K562 (cell line): ENCODE results near the gene ZNRD2. TPM values are rescaled to one million over a fixed set of nuclear protein-coding genes. Genes with fewer than 3 reads are reported as not detected.
A peak's percentile ranks its signal among the peaks of the same experiment; 100 is the strongest.

Source experiments
- ATAC-seq: fragments of 200-7000 bp; cut with Tn5 transposase; 3 replicates; pipeline ENCODE4 v1.9.1; 2020; ENCODE audit warnings: moderate library complexity
- BruUV-seq: library from RNA; stranded (reverse); fragments of 400-500 nt; replicated peaks from 2 replicates; lab custom pipeline; 2021; lab: Mats Ljungman, UMichigan
- CTCF ChIA-PET: fragments of 300-600 bp; formaldehyde crosslinking; extraction: SDS; loops from one replicate; lab custom pipeline; 2021; ENCODE audit warnings: low intra/inter-chr PET ratio; lab: Yijun Ruan, JAX
- POLR2A ChIA-PET: fragments of 300-600, 350-650 bp; sonication (Branson Sonifier 250); formaldehyde crosslinking; extraction: SDS; loops from one replicate; lab custom pipeline; 2021; ENCODE audit warnings: antibody characterized with exemption, inconsistent platforms; lab: Yijun Ruan, JAX
- DNase-seq, 4 experiments: peaks; one replicate each; pipeline versions ENCODE4 v3.0.0 to v3.0.0-alpha.2; 2011 to 2018; ENCODE audit warnings: low spot score in 3 of 4, mixed read lengths in 3 of 4; ENCODE audit errors: extremely low read depth in 1 of 4
- FAIRE-seq: peaks from 2 replicates; lab custom pipeline; 2011; peaks lifted over from hg19 to GRCh38; lab: Jason Lieb, UNC
- H2AFZ ChIP-seq: 2 replicates; pipeline ENCODE4 v1.6.0; 2011; ENCODE audit warnings: low read depth, low read length, control low read depth, inconsistent platforms
- H3K27ac ChIP-seq: fragments of 200-600 bp; 3 replicates; pipeline ENCODE4 v1.8.0; 2011; ENCODE audit warnings: low read depth, mild to moderate bottlenecking, control low read depth, inconsistent platforms, low read length, moderate library complexity, mixed read lengths; ENCODE audit errors: extremely low read depth
- H3K27me3 ChIP-seq, 2 experiments: fragments of 300-600 bp in 1 of 2; 2 replicates in 1 of 2; 3 replicates in 1 of 2; pipeline versions ENCODE4 v1.6.0 to v1.8.0; 2011; ENCODE audit warnings: inconsistent platforms in 2 of 2, low read length in 2 of 2, mild to moderate bottlenecking in 1 of 2, mixed read lengths in 1 of 2, moderate library complexity in 1 of 2; ENCODE audit not compliant: control insufficient read depth in 2 of 2, insufficient read depth in 2 of 2
- H3K36me3 ChIP-seq: fragments of 300-600 bp; 3 replicates; pipeline ENCODE4 v1.8.0; 2011; ENCODE audit warnings: mild to moderate bottlenecking, low read length, inconsistent platforms; ENCODE audit not compliant: control insufficient read depth, insufficient read depth
- H3K4me1 ChIP-seq, 2 experiments: fragments of 200-600 bp in 1 of 2; replicated peaks in 1 of 2; 2 replicates in 1 of 2; 3 replicates in 1 of 2; pipeline versions ENCODE4 v1.5.1 to v1.8.0; 2011; ENCODE audit warnings: inconsistent platforms in 2 of 2, low read length in 2 of 2, mild to moderate bottlenecking in 1 of 2, mixed read lengths in 1 of 2, moderate library complexity in 1 of 2; ENCODE audit not compliant: control insufficient read depth in 2 of 2, insufficient read depth in 2 of 2
- H3K4me2 ChIP-seq: 2 replicates; pipeline ENCODE4 v1.6.1; 2011; ENCODE audit warnings: low read length, control low read depth, inconsistent platforms, mixed read lengths; ENCODE audit not compliant: insufficient read depth
- H3K4me3 ChIP-seq: fragments of 200-600 bp; sonication (generic), shearing (Covaris generic); 2 replicates; pipeline ENCODE4 v1.5.1; 2016; ENCODE audit warnings: control low read depth, inconsistent platforms
- H3K79me2 ChIP-seq: fragments of 200-600 bp; 3 replicates; pipeline ENCODE4 v1.8.0; 2011; ENCODE audit warnings: low read length, inconsistent platforms; ENCODE audit not compliant: control insufficient read depth, insufficient read depth
- H3K9ac ChIP-seq, 2 experiments: 2 replicates each; pipeline versions ENCODE4 v1.6.0 to v1.6.1; 2011; ENCODE audit warnings: low read depth in 2 of 2, low read length in 2 of 2, control low read depth in 1 of 2, inconsistent platforms in 1 of 2, mild to moderate bottlenecking in 1 of 2, mixed read lengths in 1 of 2; ENCODE audit not compliant: insufficient read depth in 1 of 2
- H3K9me1 ChIP-seq: one replicate; pipeline ENCODE4 v1.6.0; 2011; ENCODE audit warnings: inconsistent platforms, mild to moderate bottlenecking, low read length, moderate library complexity; ENCODE audit not compliant: control insufficient read depth, insufficient read depth
- H3K9me3 ChIP-seq: replicated peaks from 2 replicates; pipeline ENCODE4 v1.5.1; 2011; ENCODE audit warnings: low read depth, low read length, inconsistent platforms; ENCODE audit not compliant: control insufficient read depth, insufficient read depth
- H4K20me1 ChIP-seq: replicated peaks from 2 replicates; pipeline ENCODE4 v1.6.1; 2011; ENCODE audit warnings: low read length, inconsistent platforms, mixed read lengths; ENCODE audit not compliant: control insufficient read depth, insufficient read depth
- PHF8 ChIP-seq: fragments of 200-600 bp; sonication (generic); IDR thresholded peaks from 2 replicates; pipeline ENCODE4 v1.6.1; 2012; ENCODE audit warnings: mixed run types, mild to moderate bottlenecking, inconsistent platforms, low read length, moderate library complexity, borderline replicate concordance
- POLR2G ChIP-seq: fragments of 200-400 bp; formaldehyde crosslinking; IDR thresholded peaks from 2 replicates; pipeline ENCODE4 v1.6.1; 2017; ENCODE audit warnings: low read depth, mild to moderate bottlenecking, antibody characterized with exemption, low read length, moderate library complexity
- RBFOX2 ChIP-seq: fragments of 200-400 bp; formaldehyde crosslinking; IDR thresholded peaks from 2 replicates; pipeline ENCODE4 v1.6.1; 2017; ENCODE audit warnings: low read depth, mild to moderate bottlenecking, low read length, moderate library complexity
- WGBS: fragments of 100-300 bp; shearing (Covaris generic); methylation state at CpG from one replicate; pipeline ENCODE4 v1.1.6; 2016; ENCODE audit warnings: low coverage, mixed read lengths; ENCODE audit not compliant: insufficient coverage; ENCODE audit errors: missing lambda C conversion rate; 5-methylcytosine and 5-hydroxymethylcytosine counted together
- in situ Hi-C: fragments of 300-500 bp; cut with MboI; formaldehyde crosslinking; loops from 4 replicates; pipeline ENCODE4 v1.15.0; 2018; ENCODE audit warnings: inconsistent platforms, mixed read lengths
- intact Hi-C: fragments of 100-400 bp; cut with micrococcal nuclease; formaldehyde crosslinking; loops from 2 replicates; pipeline ENCODE4 v1.14.2; 2022
- polyA plus RNA-seq, 8 experiments: library from polyadenylated mRNA; depleted of rRNA in 4 of 8; stranded (reverse) in 5 of 8; unstranded in 3 of 8; fragments of >200 nt; fragmentation: Nextera tagmentation in 2 of 8; fragmentation: Illumina TruSeq in 1 of 8; extraction: Ambion mirVana in 2 of 8; extraction: Trizol in 1 of 8; gene quantifications; 2 replicates each; pipeline versions ENCODE4 v1.2.1 to v1.2.3, GENCODE V29; 2011 to 2014; ENCODE audit warnings: inconsistent platforms in 1 of 8, missing spikeins in 1 of 8
- total RNA-seq, 7 experiments: library from RNA; depleted of rRNA in 6 of 7; stranded (reverse); fragments of >200 nt in 6 of 7; fragmentation: Illumina TruSeq in 2 of 7; extraction: Trizol in 2 of 7; gene quantifications; 2 replicates each; pipeline versions ENCODE4 v1.2.1 to v1.2.3, GENCODE V29; 2011 to 2021; ENCODE audit warnings: low replicate concordance in 1 of 7
- TF ChIP-seq, protein P1 (sequence below): fragments of 250-450 bp; sonication (Bioruptor Pico); IDR thresholded peaks from 2 replicates; pipeline ENCODE4 v1.8.0; 2022; ENCODE audit warnings: inconsistent platforms
- TF ChIP-seq, protein P2 (sequence below): fragments of 450-650 bp; IDR thresholded peaks from 2 replicates; pipeline ENCODE4 v1.6.1; 2016; ENCODE audit warnings: missing biosample characterization, missing genetic modification characterization

The ZNRD2 gene
- total and polyA plus RNA-seq, 9 of the 15 experiments (the other 6 are each of a cell fraction or from before 2014, with no cell fraction given) = 13.4 to 129 (median 60.4) TPM

GRCh38 chr11:65581928-65582327 lies 11.7 kb downstream of the ZNRD2 start:
- peak; percentile 51 for TF ChIP-seq POLR2G
- TF ChIP-seq, protein P1, sequence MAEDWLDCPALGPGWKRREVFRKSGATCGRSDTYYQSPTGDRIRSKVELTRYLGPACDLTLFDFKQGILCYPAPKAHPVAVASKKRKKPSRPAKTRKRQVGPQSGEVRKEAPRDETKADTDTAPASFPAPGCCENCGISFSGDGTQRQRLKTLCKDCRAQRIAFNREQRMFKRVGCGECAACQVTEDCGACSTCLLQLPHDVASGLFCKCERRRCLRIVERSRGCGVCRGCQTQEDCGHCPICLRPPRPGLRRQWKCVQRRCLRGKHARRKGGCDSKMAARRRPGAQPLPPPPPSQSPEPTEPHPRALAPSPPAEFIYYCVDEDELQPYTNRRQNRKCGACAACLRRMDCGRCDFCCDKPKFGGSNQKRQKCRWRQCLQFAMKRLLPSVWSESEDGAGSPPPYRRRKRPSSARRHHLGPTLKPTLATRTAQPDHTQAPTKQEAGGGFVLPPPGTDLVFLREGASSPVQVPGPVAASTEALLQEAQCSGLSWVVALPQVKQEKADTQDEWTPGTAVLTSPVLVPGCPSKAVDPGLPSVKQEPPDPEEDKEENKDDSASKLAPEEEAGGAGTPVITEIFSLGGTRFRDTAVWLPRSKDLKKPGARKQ (CRISPR knock-in tag) = no peak
- CTCF ChIA-PET = no interaction called here
- no peak for FAIRE-seq

DNA sequence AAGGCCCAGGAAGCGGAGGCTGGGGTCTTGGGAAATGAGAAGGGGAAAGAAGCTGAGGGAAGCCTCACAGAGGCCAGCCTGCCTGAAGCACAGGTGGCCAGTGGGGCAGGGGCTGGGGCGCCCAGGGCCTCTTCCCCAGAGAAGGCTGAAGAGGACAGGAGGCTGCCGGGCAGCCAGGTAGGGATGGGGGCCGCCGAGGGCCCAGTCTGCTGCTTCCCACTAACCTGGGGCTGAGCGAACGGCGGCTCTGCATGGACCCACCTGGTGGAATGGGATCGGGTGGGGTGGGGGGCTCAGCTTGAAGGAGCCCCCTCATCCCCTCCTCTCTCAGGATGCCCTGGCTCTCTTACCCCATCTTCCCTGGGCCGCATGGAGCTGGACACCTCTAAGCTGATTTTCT lies 13.3 kb downstream of the ZNRD2 start:
- in situ Hi-C loops (no loop called here), intact Hi-C loops (no loop called here)
- 89% methylated on average over 9 of the region's 10 CpGs for WGBS
- no peak overlapping the region for H3K9ac ChIP-seq
- peak; percentile 56; the same call in 1 of the 2 replicates for TF ChIP-seq POLR2G
- no peak for TF ChIP-seq PHF8
- TF ChIP-seq, protein P2, sequence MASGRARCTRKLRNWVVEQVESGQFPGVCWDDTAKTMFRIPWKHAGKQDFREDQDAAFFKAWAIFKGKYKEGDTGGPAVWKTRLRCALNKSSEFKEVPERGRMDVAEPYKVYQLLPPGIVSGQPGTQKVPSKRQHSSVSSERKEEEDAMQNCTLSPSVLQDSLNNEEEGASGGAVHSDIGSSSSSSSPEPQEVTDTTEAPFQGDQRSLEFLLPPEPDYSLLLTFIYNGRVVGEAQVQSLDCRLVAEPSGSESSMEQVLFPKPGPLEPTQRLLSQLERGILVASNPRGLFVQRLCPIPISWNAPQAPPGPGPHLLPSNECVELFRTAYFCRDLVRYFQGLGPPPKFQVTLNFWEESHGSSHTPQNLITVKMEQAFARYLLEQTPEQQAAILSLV (tag) = no peak
- TF ChIP-seq RBFOX2 = peak; percentile 66
- H3K4me3 ChIP-seq = no peak overlapping the region
- CTCF ChIA-PET = no interaction called here
- no peak overlapping the region for H3K27ac ChIP-seq
- ATAC-seq = no peak
- peaks cover 4% of the 10 kb centered on the region for H3K9me1 ChIP-seq
- H4K20me1 ChIP-seq = 0 out of 2 replicates have a peak, but pooled peaks cover 4% of the 10 kb centered on the region
- no peaks in the 10 kb centered on the region for H3K9me3 ChIP-seq
- no TSS peak for BruUV-seq
- no peak overlapping the region for H2AFZ ChIP-seq
- POLR2A ChIA-PET = interaction anchor here (0.6 to 2.8 kb wide), 3 partner anchors 8 to 275 kb away, joined by 3 to 10 read pairs (median 5); partner anchors contain the start of gene EHBP1L1
- FAIRE-seq = no peak
- H3K36me3 ChIP-seq = peaks cover 79% of the 10 kb centered on the region; the same call in 2 of the 3 replicates
- H3K4me2 ChIP-seq = no peak overlapping the region
- peaks cover 6% of the 10 kb centered on the region for H3K79me2 ChIP-seq
- DNase-seq = no peak
- H3K27me3 ChIP-seq = no peaks in the 10 kb centered on the region
- H3K4me1 ChIP-seq = peaks cover 16 to 70% of the 10 kb centered on the region in 2 experiments

More at GRCh38 chr11:65581928-65582327, 11.7 kb downstream of the ZNRD2 start:
- peak overlapping the region in 1 of 2 experiments; percentile 35; a peak in 2 of 4 replicates for H3K9ac ChIP-seq
- H4K20me1 ChIP-seq = no peaks in the 10 kb centered on the region
- H3K27me3 ChIP-seq = no peaks in the 10 kb centered on the region
- POLR2A ChIA-PET = interaction anchor here (0.6 to 1.2 kb wide), 3 partner anchors 34 to 83 kb away, joined by 3 to 4 read pairs (median 3); partner anchors contain the start of gene MALAT1
- peaks cover 19% of the 10 kb centered on the region for H3K79me2 ChIP-seq
- no peaks in the 10 kb centered on the region for H3K9me3 ChIP-seq
- in situ Hi-C loops (no loop called here), intact Hi-C loops (no loop called here)
- no peak for DNase-seq
- no TSS peak for BruUV-seq
- no peak for ATAC-seq
- H3K27ac ChIP-seq = no peak overlapping the region
- H2AFZ ChIP-seq = no peak overlapping the region
- WGBS = 96% methylated on average over 2 of the region's 3 CpGs
- H3K4me3 ChIP-seq = no peak overlapping the region
- no peak overlapping the region for H3K4me2 ChIP-seq
- peaks cover 19 to 74% of the 10 kb centered on the region in 2 experiments for H3K4me1 ChIP-seq
- no peaks in the 10 kb centered on the region for H3K9me1 ChIP-seq
- H3K36me3 ChIP-seq = peaks cover 79% of the 10 kb centered on the region; the same call in 2 of the 3 replicates
